Measurements from ENCODE around the gene ARRDC5. TPM values are rescaled to one million over a fixed set of nuclear protein-coding genes. Genes with fewer than 3 reads are reported as not detected.
"Not testable (repeated sequence)": the region's sequence is repeated elsewhere in the genome, so short reads cannot be mapped to it uniquely, and the experiment has no call there.

ARRDC5 gene
- total RNA-seq, result under 1 TPM; 0.26 to 0.58 TPM

GRCh38 chr19:4902796-4903195, at the start of gene ARRDC5:
TSS of gene ARRDC5 (minus strand) at chr19:4902896. CDS start at chr19:4902825, 71 bp downstream.
- H3K4me3 Mint-ChIP-seq, result no peak within 1 kb of the TSS
- peaks cover 2% of the 10 kb centered on the region for H3K4me1 Mint-ChIP-seq
- no peaks in the 10 kb centered on the region for H3K36me3 Mint-ChIP-seq
- H3K9me3 Mint-ChIP-seq (ENCODE audit: low read depth), result no peaks in the 10 kb centered on the region
- no peaks in the 10 kb centered on the region for H3K27me3 Mint-ChIP-seq
- no peak for DNase-seq
- CTCF ChIA-PET, result interaction anchor here (0.6 to 1.1 kb wide), 2 partner anchors 29 to 34 kb away, joined by 3 read pairs; no protein-coding TSS in a partner anchor
- no peak within 1 kb of the TSS for H3K27ac Mint-ChIP-seq
- no peak for ATAC-seq

GRCh38 chr19:4951656-4952055, 49.0 kb upstream of the ARRDC5 start:
- Mint-ChIP-seq H3K4me1 (no peaks in the 10 kb centered on the region), H3K4me3 (no peak overlapping the region), H3K27ac (no peak overlapping the region), H3K27me3 (no peaks in the 10 kb centered on the region), H3K9me3 (ENCODE audit: low read depth) (no peaks in the 10 kb centered on the region), H3K36me3 (peaks cover 49% of the 10 kb centered on the region)
- CTCF ChIA-PET, result interaction anchor here (0.7 to 1.6 kb wide), 3 partner anchors 17 to 968 kb away, joined by 3 read pairs; no protein-coding TSS in a partner anchor
- DNase-seq, result no peak
- no peak for ATAC-seq

- H3K27ac Mint-ChIP-seq; CTCF ChIA-PET; H3K4me3 Mint-ChIP-seq; ATAC-seq; H3K4me1 Mint-ChIP-seq; H3K27me3 Mint-ChIP-seq; H3K9me3 Mint-ChIP-seq (ENCODE audit: low read depth); DNase-seq: not testable (repeated sequence)
- H3K36me3 Mint-ChIP-seq, result peaks cover 55% of the 10 kb centered on the region
These were observed 48.0 kb upstream of the ARRDC5 start for GRCh38 chr19:4950650-4951049.

GRCh38 chr19:4941638-4942169, 39.0 kb upstream of the ARRDC5 start:
- H3K4me3 Mint-ChIP-seq; H3K4me1 Mint-ChIP-seq; H3K27ac Mint-ChIP-seq; H3K9me3 Mint-ChIP-seq (ENCODE audit: low read depth); DNase-seq; H3K27me3 Mint-ChIP-seq; CTCF ChIA-PET; ATAC-seq: not testable (repeated sequence)
- H3K36me3 Mint-ChIP-seq, result peaks cover 47% of the 10 kb centered on the region

GRCh38 chr19:4939466-4939865, 36.8 kb upstream of the ARRDC5 start:
- H3K36me3 Mint-ChIP-seq, result peaks cover 47% of the 10 kb centered on the region
- H3K9me3 Mint-ChIP-seq (ENCODE audit: low read depth), result no peaks in the 10 kb centered on the region
- no peak overlapping the region for H3K27ac Mint-ChIP-seq
- no peaks in the 10 kb centered on the region for H3K27me3 Mint-ChIP-seq
- no peak for DNase-seq
- no peak overlapping the region for H3K4me3 Mint-ChIP-seq
- ATAC-seq, result no peak
- CTCF ChIA-PET, result interaction anchor here (1.0 to 1.2 kb wide), 2 partner anchors 27 to 92 kb away, joined by 3 to 4 read pairs; no protein-coding TSS in a partner anchor
- no peaks in the 10 kb centered on the region for H3K4me1 Mint-ChIP-seq

- ATAC-seq; H3K4me1 Mint-ChIP-seq; CTCF ChIA-PET; DNase-seq; H3K27ac Mint-ChIP-seq; H3K27me3 Mint-ChIP-seq; H3K4me3 Mint-ChIP-seq; H3K9me3 Mint-ChIP-seq (ENCODE audit: low read depth): not testable (repeated sequence)
- peaks cover 49% of the 10 kb centered on the region for H3K36me3 Mint-ChIP-seq
These were observed 35.8 kb upstream of the ARRDC5 start for GRCh38 chr19:4938461-4938860.

GRCh38 chr19:4937060-4937459, 34.4 kb upstream of the ARRDC5 start:
- Mint-ChIP-seq H3K27ac (no peak overlapping the region), H3K4me1 (no peaks in the 10 kb centered on the region), H3K36me3 (peaks cover 56% of the 10 kb centered on the region), H3K27me3 (no peaks in the 10 kb centered on the region), H3K4me3 (no peak overlapping the region), H3K9me3 (ENCODE audit: low read depth) (no peaks in the 10 kb centered on the region)
- ATAC-seq (no peak), DNase-seq (no peak)
- CTCF ChIA-PET, result interaction anchor here (1.1 kb wide), 1 partner anchor 11 kb away, joined by 3 read pairs; no protein-coding TSS in a partner anchor

- Mint-ChIP-seq H3K27ac (no peak overlapping the region), H3K4me1 (no peaks in the 10 kb centered on the region), H3K27me3 (no peaks in the 10 kb centered on the region), H3K4me3 (no peak overlapping the region), H3K9me3 (ENCODE audit: low read depth) (no peaks in the 10 kb centered on the region), H3K36me3 (peaks cover 59% of the 10 kb centered on the region)
- DNase-seq (no peak), ATAC-seq (no peak)
- CTCF ChIA-PET, result interaction anchor here (1.1 kb wide), 1 partner anchor 62 kb away, joined by 3 read pairs; no protein-coding TSS in a partner anchor
These were observed 32.7 kb upstream of the ARRDC5 start for GRCh38 chr19:4935444-4935843.

GRCh38 chr19:4933528-4933927, 30.8 kb upstream of the ARRDC5 start:
- Mint-ChIP-seq H3K9me3 (ENCODE audit: low read depth) (no peaks in the 10 kb centered on the region), H3K36me3 (peaks cover 60% of the 10 kb centered on the region), H3K4me3 (no peak overlapping the region), H3K27ac (no peak overlapping the region), H3K27me3 (no peaks in the 10 kb centered on the region), H3K4me1 (no peaks in the 10 kb centered on the region)
- no peak for ATAC-seq
- CTCF ChIA-PET, result interaction anchor here (0.7 kb wide), 1 partner anchor 104 kb away, joined by 3 read pairs; no protein-coding TSS in a partner anchor
- DNase-seq, result no peak

GRCh38 chr19:4932711-4933110, 30.0 kb upstream of the ARRDC5 start:
- CTCF ChIA-PET, result no interaction called here
- peaks cover 54% of the 10 kb centered on the region for H3K36me3 Mint-ChIP-seq
- H3K4me3 Mint-ChIP-seq, result no peak overlapping the region
- H3K27me3 Mint-ChIP-seq, result no peaks in the 10 kb centered on the region
- DNase-seq, result no peak
- ATAC-seq, result no peak
- no peak overlapping the region for H3K27ac Mint-ChIP-seq
- H3K9me3 Mint-ChIP-seq (ENCODE audit: low read depth), result no peaks in the 10 kb centered on the region
- H3K4me1 Mint-ChIP-seq, result no peaks in the 10 kb centered on the region

GRCh38 chr19:4930664-4931063, 28.0 kb upstream of the ARRDC5 start:
- Mint-ChIP-seq H3K27ac (no peak overlapping the region), H3K4me3 (no peak overlapping the region), H3K36me3 (peaks cover 45% of the 10 kb centered on the region), H3K4me1 (peaks cover 1% of the 10 kb centered on the region), H3K9me3 (ENCODE audit: low read depth) (no peaks in the 10 kb centered on the region), H3K27me3 (no peaks in the 10 kb centered on the region)
- no peak for DNase-seq
- ATAC-seq, result no peak
- CTCF ChIA-PET, result no interaction called here

- Mint-ChIP-seq H3K4me1 (peaks cover 5% of the 10 kb centered on the region), H3K36me3 (peaks cover 37% of the 10 kb centered on the region), H3K9me3 (ENCODE audit: low read depth) (no peaks in the 10 kb centered on the region), H3K27ac (no peak overlapping the region), H3K4me3 (no peak overlapping the region), H3K27me3 (no peaks in the 10 kb centered on the region)
- no peak for ATAC-seq
- no peak for DNase-seq
- CTCF ChIA-PET, result no interaction called here
These were observed 26.5 kb upstream of the ARRDC5 start for GRCh38 chr19:4929186-4929585.

GRCh38 chr19:4923276-4923747, 20.6 kb upstream of the ARRDC5 start:
- H3K27me3 Mint-ChIP-seq, result no peaks in the 10 kb centered on the region
- ATAC-seq, result no peak

GRCh38 chr19:4922530-4923275, 20.0 kb upstream of the ARRDC5 start:
- CTCF ChIA-PET, result interaction anchor here (1.4 kb wide), 1 partner anchor 10 kb away, joined by 5 read pairs; no protein-coding TSS in a partner anchor
- no peak for ATAC-seq
- Mint-ChIP-seq H3K27ac (peak overlapping the region; percentile 40), H3K4me3 (no peak overlapping the region), H3K4me1 (peaks cover 15% of the 10 kb centered on the region), H3K27me3 (no peaks in the 10 kb centered on the region), H3K36me3 (peaks cover 28% of the 10 kb centered on the region), H3K9me3 (ENCODE audit: low read depth) (no peaks in the 10 kb centered on the region)
- DNase-seq, result no peak

More at GRCh38 chr19:4923276-4923747, 20.6 kb upstream of the ARRDC5 start:
- no peak overlapping the region for H3K4me3 Mint-ChIP-seq
- H3K9me3 Mint-ChIP-seq (ENCODE audit: low read depth), result no peaks in the 10 kb centered on the region
- CTCF ChIA-PET, result interaction anchor here (1.4 kb wide), 1 partner anchor 10 kb away, joined by 5 read pairs; no protein-coding TSS in a partner anchor
- H3K36me3 Mint-ChIP-seq, result peaks cover 25% of the 10 kb centered on the region
- no peak for DNase-seq
- peaks cover 13% of the 10 kb centered on the region for H3K4me1 Mint-ChIP-seq
- no peak overlapping the region for H3K27ac Mint-ChIP-seq

Data from activated CD8-positive, alpha-beta memory T cell treated with anti-CD3 and anti-CD28 coated beads, Interleukin-2, amount 10 ng/mL, durations not matched to agents 7 days and 5 days (primary cell).